VCaP (cell line): ENCODE measurements around the gene TMEM208.

ENCODE experiments used
- H3K27ac ChIP-seq: fragments of 450-650 bp; 2 replicates; pipeline ENCODE4 v1.5.1; 2017
- TF ChIP-seq, protein P1 (sequence below): fragments of 450-650 bp; conservative IDR thresholded peaks from 2 replicates; pipeline ENCODE4 v1.5.1; 2017; ENCODE audit warnings: mild to moderate bottlenecking, moderate library complexity

TMEM208 gene

DNA sequence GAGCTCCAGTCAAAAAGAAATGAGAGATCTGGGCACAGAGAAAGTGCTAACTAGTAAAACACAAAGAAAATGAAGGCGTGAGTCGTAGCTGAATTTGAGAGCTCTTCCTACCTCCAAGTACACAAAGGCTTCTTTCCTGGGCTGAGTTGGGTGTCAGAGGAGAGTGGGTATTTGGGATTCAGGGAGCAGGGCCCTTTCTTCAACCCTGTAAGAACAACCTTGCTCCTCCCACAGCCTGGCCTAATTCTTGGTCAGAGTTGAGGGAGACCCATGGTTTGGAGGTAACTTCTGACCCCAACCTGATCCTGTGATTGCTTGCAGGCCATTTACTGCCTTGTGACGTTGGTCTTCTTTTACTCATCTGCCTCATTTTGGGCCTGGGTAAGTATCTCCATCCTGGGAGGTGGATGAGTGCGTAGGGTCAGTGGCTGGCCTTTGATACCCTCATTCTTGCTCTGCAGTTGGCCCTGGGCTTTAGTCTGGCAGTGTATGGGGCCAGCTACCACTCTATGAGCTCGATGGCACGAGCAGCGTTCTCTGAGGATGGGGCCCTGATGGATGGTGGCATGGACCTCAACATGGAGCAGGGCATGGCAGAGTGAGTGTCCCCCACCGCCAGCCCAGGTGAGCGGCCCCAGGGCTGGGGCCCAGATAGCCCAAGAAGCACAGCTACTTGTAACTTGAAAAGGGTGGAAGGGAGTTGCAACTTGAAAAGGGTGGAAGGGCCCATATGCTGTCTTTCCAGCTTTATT, 1.3 kb downstream of the TMEM208 start:
- H3K27ac ChIP-seq: no peak overlapping the region
- TF ChIP-seq, protein P1, sequence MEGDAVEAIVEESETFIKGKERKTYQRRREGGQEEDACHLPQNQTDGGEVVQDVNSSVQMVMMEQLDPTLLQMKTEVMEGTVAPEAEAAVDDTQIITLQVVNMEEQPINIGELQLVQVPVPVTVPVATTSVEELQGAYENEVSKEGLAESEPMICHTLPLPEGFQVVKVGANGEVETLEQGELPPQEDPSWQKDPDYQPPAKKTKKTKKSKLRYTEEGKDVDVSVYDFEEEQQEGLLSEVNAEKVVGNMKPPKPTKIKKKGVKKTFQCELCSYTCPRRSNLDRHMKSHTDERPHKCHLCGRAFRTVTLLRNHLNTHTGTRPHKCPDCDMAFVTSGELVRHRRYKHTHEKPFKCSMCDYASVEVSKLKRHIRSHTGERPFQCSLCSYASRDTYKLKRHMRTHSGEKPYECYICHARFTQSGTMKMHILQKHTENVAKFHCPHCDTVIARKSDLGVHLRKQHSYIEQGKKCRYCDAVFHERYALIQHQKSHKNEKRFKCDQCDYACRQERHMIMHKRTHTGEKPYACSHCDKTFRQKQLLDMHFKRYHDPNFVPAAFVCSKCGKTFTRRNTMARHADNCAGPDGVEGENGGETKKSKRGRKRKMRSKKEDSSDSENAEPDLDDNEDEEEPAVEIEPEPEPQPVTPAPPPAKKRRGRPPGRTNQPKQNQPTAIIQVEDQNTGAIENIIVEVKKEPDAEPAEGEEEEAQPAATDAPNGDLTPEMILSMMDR: no peak

DNA sequence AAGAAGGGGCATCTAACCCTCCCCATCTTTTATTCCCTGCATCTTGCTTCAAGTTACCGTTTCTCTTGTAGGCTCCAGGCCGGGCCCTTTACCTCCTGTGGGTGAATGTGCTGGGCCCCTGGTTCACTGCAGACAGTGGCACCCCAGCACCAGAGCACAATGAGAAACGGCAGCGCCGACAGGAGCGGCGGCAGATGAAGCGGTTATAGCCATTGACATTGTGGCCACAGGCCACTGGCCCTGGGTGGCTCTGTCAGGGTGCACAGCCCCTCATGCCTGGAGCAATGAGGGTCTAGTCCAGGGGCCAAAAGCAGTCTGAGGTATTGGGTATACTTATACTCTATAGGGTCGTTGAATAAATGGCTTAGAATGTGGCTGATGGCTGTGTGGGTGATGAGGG, 2.0 kb downstream of the TMEM208 start:
- TF ChIP-seq, protein P1: no peak
- H3K27ac ChIP-seq: no peak overlapping the region

DNA sequence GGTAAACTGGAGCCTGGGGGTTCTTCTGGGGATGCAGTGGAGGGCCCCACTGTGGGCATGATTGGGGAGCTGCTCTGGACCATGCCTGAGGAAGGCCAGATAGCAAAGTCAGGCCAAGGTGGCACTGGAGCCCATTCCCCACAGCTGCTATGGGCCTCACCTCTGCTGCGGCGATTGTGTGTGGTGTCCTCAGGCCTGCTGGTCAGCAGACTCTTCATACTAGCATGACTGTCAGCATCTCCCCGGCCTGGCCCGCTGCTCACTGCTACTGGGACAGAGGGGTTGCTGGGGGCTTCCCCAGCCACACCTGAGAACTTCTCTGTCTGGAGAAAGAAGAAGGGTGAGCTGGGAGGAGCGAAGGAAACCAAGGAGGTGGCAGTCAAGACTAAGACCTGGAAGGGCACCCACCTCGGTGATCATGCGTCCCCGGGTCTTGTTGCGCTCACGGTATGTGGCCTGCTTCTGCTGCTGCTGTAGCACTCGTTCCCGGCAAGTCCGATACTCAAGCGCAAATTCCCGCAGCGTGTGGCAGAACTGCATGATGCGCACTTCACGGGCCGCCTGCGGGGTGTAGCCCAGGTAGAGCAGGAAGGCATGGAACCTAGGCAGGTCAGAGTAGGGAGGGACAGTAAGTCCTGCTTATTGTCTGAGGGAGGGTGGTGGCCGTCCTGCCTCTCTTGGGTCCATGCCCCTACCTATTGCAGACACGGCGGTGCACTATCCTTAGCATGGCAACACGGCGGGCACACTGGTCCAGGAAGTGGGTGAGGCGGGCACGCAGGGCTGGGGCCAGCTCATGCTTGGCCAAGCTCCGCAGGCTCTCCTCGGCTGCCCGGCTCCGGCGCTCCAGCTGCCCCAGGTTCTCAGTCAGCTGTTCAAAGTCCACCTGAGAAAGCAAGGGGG, 3.2 kb downstream of the TMEM208 start:
- no peak overlapping the region for H3K27ac ChIP-seq
- TF ChIP-seq, protein P1: no peak

DNA sequence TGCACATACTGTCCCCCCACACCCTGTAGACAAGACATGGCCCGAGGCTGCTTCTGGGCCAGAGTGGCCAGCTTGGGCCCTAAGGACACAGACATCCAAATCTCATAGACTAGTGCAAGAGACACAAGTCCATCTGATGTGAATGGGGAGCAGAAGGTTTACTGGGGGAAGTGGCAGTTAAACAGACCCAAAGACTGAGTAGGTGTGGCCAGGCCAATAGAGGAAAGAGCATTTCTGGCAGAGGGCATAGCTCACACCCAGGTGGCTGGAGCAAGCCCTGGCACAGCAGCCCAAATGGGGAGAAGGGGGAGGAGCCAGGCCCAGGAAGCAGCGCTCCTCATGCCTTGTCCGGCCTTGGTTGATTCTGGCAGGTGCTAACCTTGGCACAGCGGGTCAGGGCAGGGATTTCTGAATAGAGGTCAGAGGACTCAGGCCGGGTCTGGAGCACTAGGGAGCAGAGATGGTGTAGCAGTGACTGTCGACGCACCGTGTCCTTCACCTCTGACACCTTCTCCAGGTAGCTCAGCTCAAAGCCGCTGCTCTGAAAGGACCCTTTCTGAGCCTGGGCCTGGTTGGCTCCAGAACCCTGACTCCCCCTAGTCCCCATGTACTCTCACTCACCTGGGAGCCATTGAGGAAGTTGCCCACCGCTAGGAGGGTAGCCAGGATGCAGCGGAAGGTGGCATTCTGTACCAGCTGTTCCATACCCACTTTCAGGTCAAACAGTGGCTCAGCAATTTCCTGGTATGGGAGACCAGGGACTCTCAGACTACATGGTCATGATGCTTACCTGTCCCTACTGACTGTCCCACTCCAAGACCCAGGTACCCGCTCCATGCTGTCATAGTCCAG, 4.1 kb downstream of the TMEM208 start:
- TF ChIP-seq, protein P1: no peak
- H3K27ac ChIP-seq: no peak overlapping the region

DNA sequence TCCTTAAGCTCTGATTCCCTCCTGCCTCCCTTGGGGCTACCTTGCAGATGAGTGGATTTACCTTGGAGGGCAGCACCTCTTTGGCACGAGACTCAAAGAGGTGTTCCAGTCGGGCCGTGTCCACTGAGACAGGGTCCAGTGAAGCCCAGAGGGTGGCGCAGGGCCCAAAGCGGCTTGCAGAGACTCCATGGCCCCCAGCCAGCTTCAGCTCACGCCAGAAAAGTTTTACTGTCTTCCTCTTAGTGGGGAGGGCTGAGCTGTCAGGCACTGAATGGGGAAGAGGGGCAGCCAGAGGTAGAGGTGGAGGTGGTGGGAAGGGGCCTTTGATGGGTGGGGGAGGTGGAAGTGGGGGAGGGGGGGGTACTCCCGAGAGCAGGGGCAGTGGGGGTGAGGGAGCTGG, 6.7 kb downstream of the TMEM208 start:
- TF ChIP-seq, protein P1: peak; percentile 45
- H3K27ac ChIP-seq: no peak overlapping the region; the same call in 1 of the 2 replicates

DNA sequence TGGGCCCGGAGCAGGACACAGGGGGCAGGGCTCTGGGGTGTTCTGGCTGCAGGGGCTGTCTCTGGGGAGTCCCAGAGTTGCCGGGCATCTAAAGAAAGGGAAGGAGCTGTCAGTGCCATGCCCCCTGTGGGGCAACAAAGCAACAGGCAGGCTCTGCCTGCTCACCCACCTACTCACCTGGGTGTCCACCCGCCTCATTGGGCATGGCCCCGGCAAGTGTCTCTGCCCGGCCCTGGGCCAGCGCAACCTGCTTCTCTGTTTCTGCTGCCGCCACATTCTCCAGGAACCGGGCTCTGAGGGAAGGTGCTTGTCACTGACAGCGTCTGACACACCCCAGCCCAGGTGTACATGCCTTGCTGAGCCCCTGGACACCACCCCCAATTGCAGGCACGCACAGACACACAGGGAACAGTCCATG, 7.3 kb downstream of the TMEM208 start:
- TF ChIP-seq, protein P1: no peak
- H3K27ac ChIP-seq: no peak overlapping the region; the same call in 1 of the 2 replicates
